ENCODE measurements around the gene RBM47. TPM values are rescaled to one million over a fixed set of nuclear protein-coding genes. Genes with fewer than 3 reads are reported as not detected.

RBM47 gene
- total and polyA plus RNA-seq, 10 of the 15 experiments (the other 5 are each of a cell fraction or from before 2014, with no cell fraction given) = 7.9 to 45.0 (median 28.7) TPM

DNA sequence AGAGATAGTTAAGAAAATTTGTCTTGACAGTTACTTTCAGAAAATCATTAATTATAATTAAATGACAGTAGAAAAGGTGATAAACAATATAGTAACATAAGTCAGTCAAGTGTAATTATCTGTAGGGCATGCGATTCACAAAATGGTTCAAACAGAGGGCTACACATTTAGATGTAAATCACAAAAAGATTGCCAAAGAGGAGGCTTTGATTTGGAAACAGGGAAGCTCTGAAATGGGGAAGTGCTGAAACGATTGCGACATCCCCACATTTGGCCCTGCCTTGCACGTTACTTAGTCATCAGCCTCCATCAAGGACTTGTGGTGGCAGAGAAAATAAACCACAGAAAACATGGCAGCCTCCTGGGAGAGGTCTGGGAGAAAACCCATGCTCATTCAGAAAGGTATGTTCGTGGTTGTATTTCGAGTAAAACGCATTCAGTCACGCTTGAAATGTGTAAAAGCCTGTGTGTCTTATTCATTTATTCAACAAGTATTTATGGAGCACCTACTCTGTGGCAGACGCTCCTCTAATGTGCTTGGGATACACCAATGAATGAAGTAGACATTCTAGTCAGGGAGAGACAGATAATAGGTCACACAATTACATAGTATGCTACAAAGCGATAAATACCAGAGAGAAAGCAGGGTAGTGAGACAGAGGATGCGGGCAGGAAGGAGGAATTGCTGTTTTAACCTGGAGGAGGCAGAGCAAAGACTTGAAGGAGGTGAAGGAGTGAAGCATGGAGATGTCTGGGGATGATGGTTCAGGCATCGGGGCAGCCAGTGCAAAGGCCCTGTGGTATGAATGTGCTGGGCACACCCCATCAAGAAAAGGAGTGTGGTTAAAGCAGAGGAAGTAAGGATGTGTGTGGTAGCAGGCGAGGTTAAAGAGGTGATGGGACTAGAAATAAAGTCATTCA, 7.8 kb downstream of the RBM47 start:
- peak overlapping the region; percentile 64 for H3K4me2 ChIP-seq (ENCODE audit: control insufficient read depth, insufficient read depth)
- H3K36me3 ChIP-seq (ENCODE audit: control insufficient read depth in 2 of 2, insufficient read depth in 2 of 2, low read length in 1 of 2) = peaks cover 0 to 9% of the 10 kb centered on the region in 2 experiments; a peak in 3 of 4 replicates
- ATAC-seq = peak; percentile 66
- TSS peak; percentile 42 for BruUV-seq (replicated peaks)
- in situ Hi-C loops (cut with MboI) (no loop called here), intact Hi-C loops (cut with micrococcal nuclease; ENCODE audit: unreplicated experiment) (loop anchor here (1.0 to 10.0 kb wide), 8 partner anchors 45 to 425 kb away; partner anchors contain the start of gene RHOH)
- CTCF ChIA-PET = interaction anchor here (0.9 to 2.1 kb wide), 11 partner anchors 45 to 297 kb away, joined by 3 to 9 read pairs (median 4); no protein-coding TSS in a partner anchor
- no peak overlapping the region for H2AFZ ChIP-seq (ENCODE audit: control insufficient read depth, low read depth, low read length)
- peaks cover 38% of the 10 kb centered on the region for H3K4me1 ChIP-seq (ENCODE audit: control insufficient read depth, insufficient read depth, low read length)
- no peaks in the 10 kb centered on the region for H4K20me1 ChIP-seq (ENCODE audit: control insufficient read depth, insufficient read depth)
- no peak for FAIRE-seq
- H3K27ac ChIP-seq (ENCODE audit: control insufficient read depth, insufficient read depth) = peak overlapping the region; percentile 93
- 5% methylated on average over 13 of the region's 13 CpGs for WGBS (ENCODE audit: insufficient coverage, insufficient replicate concordance, low lambda C conversion rate, missing lambda C conversion rate)
- no peaks in the 10 kb centered on the region for H3K27me3 ChIP-seq (replicated peaks in 1 of 2; ENCODE audit: control insufficient read depth in 2 of 2, insufficient read depth in 2 of 2, low read length in 1 of 2)
- peak overlapping the region; percentile 58 for H3K4me3 ChIP-seq
- SMC1A ChIA-PET (ENCODE audit: uncharacterized antibody, unreplicated experiment) = interaction anchor here (0.8 to 12.9 kb wide), 26 partner anchors 7 to 563 kb away, joined by 3 to 215 read pairs (median 5); no protein-coding TSS in a partner anchor
- peak overlapping the region; percentile 67 for H3K9ac ChIP-seq (ENCODE audit: control insufficient read depth, insufficient read depth, low read length)
- H3K9me3 ChIP-seq (replicated peaks; ENCODE audit: control insufficient read depth, insufficient read depth, low read length) = no peaks in the 10 kb centered on the region
- RAD21 ChIA-PET (ENCODE audit: unreplicated experiment) = interaction anchor here (0.7 to 3.5 kb wide), 29 partner anchors 9 to 422 kb away, joined by 3 to 26 read pairs (median 6); no protein-coding TSS in a partner anchor
- POLR2A ChIA-PET = interaction anchor here (0.7 to 3.3 kb wide), 11 partner anchors 8 to 51 kb away, joined by 3 to 15 read pairs (median 5); partner anchors contain the start of gene RBM47
- H3K79me2 ChIP-seq (ENCODE audit: control insufficient read depth, insufficient read depth, low read length) = peaks cover 90% of the 10 kb centered on the region
- DNase-seq (ENCODE audit: low read depth, low spot score) = peak; percentile 93
- TF ChIP-seq EED (IDR thresholded peaks at IDR 0.05; ENCODE audit: low read depth) = peak; percentile 99
- TF ChIP-seq PAX5 (IDR thresholded peaks at IDR 0.05; ENCODE audit: borderline replicate concordance, low read depth, low read length) = peak; percentile 89
- 0 out of 2 replicates have a peak, but pooled peaks have one; percentile 37 for TF ChIP-seq WRNIP1 (IDR thresholded peaks at IDR 0.05; ENCODE audit: borderline replicate concordance, low read depth, low read length)
- 0 out of 2 replicates have a peak, but pooled peaks have one; percentile 19 for TF ChIP-seq GABPA (IDR thresholded peaks at IDR 0.05; ENCODE audit: low read depth)
- TF ChIP-seq FOXK2 (IDR thresholded peaks at IDR 0.05) = no peak
- TF ChIP-seq IRF4 (IDR thresholded peaks at IDR 0.05; ENCODE audit: low read depth, low read length) = peak; percentile 78
- TF ChIP-seq KLF5 (IDR thresholded peaks at IDR 0.05; ENCODE audit: partially characterized antibody) = peak; percentile 50
- TF ChIP-seq, protein P1, sequence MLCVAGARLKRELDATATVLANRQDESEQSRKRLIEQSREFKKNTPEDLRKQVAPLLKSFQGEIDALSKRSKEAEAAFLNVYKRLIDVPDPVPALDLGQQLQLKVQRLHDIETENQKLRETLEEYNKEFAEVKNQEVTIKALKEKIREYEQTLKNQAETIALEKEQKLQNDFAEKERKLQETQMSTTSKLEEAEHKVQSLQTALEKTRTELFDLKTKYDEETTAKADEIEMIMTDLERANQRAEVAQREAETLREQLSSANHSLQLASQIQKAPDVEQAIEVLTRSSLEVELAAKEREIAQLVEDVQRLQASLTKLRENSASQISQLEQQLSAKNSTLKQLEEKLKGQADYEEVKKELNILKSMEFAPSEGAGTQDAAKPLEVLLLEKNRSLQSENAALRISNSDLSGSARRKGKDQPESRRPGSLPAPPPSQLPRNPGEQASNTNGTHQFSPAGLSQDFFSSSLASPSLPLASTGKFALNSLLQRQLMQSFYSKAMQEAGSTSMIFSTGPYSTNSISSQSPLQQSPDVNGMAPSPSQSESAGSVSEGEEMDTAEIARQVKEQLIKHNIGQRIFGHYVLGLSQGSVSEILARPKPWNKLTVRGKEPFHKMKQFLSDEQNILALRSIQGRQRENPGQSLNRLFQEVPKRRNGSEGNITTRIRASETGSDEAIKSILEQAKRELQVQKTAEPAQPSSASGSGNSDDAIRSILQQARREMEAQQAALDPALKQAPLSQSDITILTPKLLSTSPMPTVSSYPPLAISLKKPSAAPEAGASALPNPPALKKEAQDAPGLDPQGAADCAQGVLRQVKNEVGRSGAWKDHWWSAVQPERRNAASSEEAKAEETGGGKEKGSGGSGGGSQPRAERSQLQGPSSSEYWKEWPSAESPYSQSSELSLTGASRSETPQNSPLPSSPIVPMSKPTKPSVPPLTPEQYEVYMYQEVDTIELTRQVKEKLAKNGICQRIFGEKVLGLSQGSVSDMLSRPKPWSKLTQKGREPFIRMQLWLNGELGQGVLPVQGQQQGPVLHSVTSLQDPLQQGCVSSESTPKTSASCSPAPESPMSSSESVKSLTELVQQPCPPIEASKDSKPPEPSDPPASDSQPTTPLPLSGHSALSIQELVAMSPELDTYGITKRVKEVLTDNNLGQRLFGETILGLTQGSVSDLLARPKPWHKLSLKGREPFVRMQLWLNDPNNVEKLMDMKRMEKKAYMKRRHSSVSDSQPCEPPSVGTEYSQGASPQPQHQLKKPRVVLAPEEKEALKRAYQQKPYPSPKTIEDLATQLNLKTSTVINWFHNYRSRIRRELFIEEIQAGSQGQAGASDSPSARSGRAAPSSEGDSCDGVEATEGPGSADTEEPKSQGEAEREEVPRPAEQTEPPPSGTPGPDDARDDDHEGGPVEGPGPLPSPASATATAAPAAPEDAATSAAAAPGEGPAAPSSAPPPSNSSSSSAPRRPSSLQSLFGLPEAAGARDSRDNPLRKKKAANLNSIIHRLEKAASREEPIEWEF (IDR thresholded peaks at IDR 0.05; ENCODE audit: insufficient replicate concordance, low read depth, low read length) = peak; percentile 67
- peak in 1 of 2 experiments; percentile 71; a peak in 2 of 4 replicates for TF ChIP-seq SRF (IDR thresholded peaks at IDR 0.05; ENCODE audit: low read depth in 2 of 2, low read length in 2 of 2)
- 0 out of 2 replicates have a peak, but pooled peaks have one; percentile 13 for TF ChIP-seq RAD21 (IDR thresholded peaks at IDR 0.05; ENCODE audit: insufficient read depth, low read depth, low read length)
- TF ChIP-seq MTA2 (IDR thresholded peaks at IDR 0.05; ENCODE audit: low read depth) = peak; percentile 98
- TF ChIP-seq SREBF2 (IDR thresholded peaks at IDR 0.05; ENCODE audit: low read length) = no peak
- TF ChIP-seq ZNF24 (IDR thresholded peaks at IDR 0.05) = peak; percentile 84
- TF ChIP-seq LARP7 (IDR thresholded peaks at IDR 0.05) = peak; percentile 48; the same call in 1 of the 2 replicates
- no peak for TF ChIP-seq NRF1 (conservative IDR thresholded peaks at IDR 0.05; ENCODE audit: low read depth, low read length)
- TF ChIP-seq SIX5 (IDR thresholded peaks at IDR 0.05; ENCODE audit: low read depth, low read length, severe bottlenecking) = no peak
- TF ChIP-seq, protein P2, sequence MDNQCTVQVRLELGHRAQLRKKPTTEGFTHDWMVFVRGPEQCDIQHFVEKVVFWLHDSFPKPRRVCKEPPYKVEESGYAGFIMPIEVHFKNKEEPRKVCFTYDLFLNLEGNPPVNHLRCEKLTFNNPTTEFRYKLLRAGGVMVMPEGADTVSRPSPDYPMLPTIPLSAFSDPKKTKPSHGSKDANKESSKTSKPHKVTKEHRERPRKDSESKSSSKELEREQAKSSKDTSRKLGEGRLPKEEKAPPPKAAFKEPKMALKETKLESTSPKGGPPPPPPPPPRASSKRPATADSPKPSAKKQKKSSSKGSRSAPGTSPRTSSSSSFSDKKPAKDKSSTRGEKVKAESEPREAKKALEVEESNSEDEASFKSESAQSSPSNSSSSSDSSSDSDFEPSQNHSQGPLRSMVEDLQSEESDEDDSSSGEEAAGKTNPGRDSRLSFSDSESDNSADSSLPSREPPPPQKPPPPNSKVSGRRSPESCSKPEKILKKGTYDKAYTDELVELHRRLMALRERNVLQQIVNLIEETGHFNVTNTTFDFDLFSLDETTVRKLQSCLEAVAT (IDR thresholded peaks at IDR 0.05) = peak; percentile 41

Measured in GM12878 (cell line).